RWPE2 (cell line): ENCODE measurements around the gene ATP6V0B.

Source experiments
- ATAC-seq: fragments of 200-7000 bp; cut with Tn5 transposase; 3 replicates; pipeline ENCODE4 v1.9.1; 2021; ENCODE audit warnings: low read depth
- DNase-seq: peaks from one replicate; pipeline ENCODE4 v3.0.0-alpha.2; 2020; ENCODE audit warnings: low spot score
- H3K27ac ChIP-seq: fragments of 450-650 bp; 2 replicates; pipeline ENCODE4 v1.5.1; 2017; ENCODE audit warnings: mild to moderate bottlenecking; ENCODE audit not compliant: poor library complexity, severe bottlenecking
- H3K27me3 ChIP-seq: fragments of 250-450 bp; sonication (Bioruptor Pico); 2 replicates; pipeline ENCODE4 v1.5.1; 2021; ENCODE audit warnings: mild to moderate bottlenecking, moderate library complexity; ENCODE audit not compliant: insufficient read depth, poor library complexity, severe bottlenecking
- H3K36me3 ChIP-seq: fragments of 250-450 bp; sonication (Bioruptor Pico); 2 replicates; pipeline ENCODE4 v1.5.1; 2020; ENCODE audit warnings: low read depth, mild to moderate bottlenecking, moderate library complexity
- H3K4me1 ChIP-seq: fragments of 250-450 bp; sonication (Bioruptor Pico); 2 replicates; pipeline ENCODE4 v1.5.1; 2021; ENCODE audit warnings: mild to moderate bottlenecking, moderate library complexity; ENCODE audit not compliant: insufficient read depth, poor library complexity, severe bottlenecking
- H3K4me3 ChIP-seq: fragments of 250-450 bp; sonication (Bioruptor Pico); 2 replicates; pipeline ENCODE4 v1.5.1; 2021; ENCODE audit warnings: mild to moderate bottlenecking, moderate library complexity; ENCODE audit not compliant: severe bottlenecking
- H3K9me3 ChIP-seq: fragments of 250-450 bp; sonication (Bioruptor Pico); 2 replicates; pipeline ENCODE4 v1.5.1; 2021; ENCODE audit warnings: mild to moderate bottlenecking, moderate library complexity; ENCODE audit not compliant: severe bottlenecking
- CTCF ChIP-seq: fragments of 450-650 bp; IDR thresholded peaks from one replicate; pipeline ENCODE4 v1.5.1; 2017; ENCODE audit warnings: mild to moderate bottlenecking, moderate library complexity; ENCODE audit not compliant: poor library complexity, severe bottlenecking

ATP6V0B gene

GRCh38 chr1:43946236-43947060 is 28.3 kb upstream of the ATP6V0B start, which contains the start of gene IPO13:
Gene IPO13, plus strand, starts transcription at chr1:43946950. Its CDS starts 651 bp downstream, at chr1:43947601.
- Histone ChIP-seq H3K27me3 (no peaks in the 10 kb centered on the region), H3K27ac (peak within 1 kb of the TSS; percentile 60), H3K4me3 (peak within 1 kb of the TSS; percentile 50), H3K4me1 (peaks cover 8% of the 10 kb centered on the region), H3K36me3 (0 out of 2 replicates have a peak, but pooled peaks cover 4% of the 10 kb centered on the region), H3K9me3 (no peaks in the 10 kb centered on the region)
- TF ChIP-seq CTCF: peak; percentile 80
- ATAC-seq: peak; percentile 89
- DNase-seq: peak; percentile 90

GRCh38 chr1:43947061-43947873 is 27.5 kb upstream of the ATP6V0B start:
- no peak for ATAC-seq
- DNase-seq: no peak
- Histone ChIP-seq H3K4me1 (peaks cover 8% of the 10 kb centered on the region), H3K9me3 (no peaks in the 10 kb centered on the region), H3K36me3 (0 out of 2 replicates have a peak, but pooled peaks cover 4% of the 10 kb centered on the region), H3K27me3 (no peaks in the 10 kb centered on the region), H3K27ac (peak overlapping the region; percentile 60), H3K4me3 (peak overlapping the region; percentile 50)
- no peak for TF ChIP-seq CTCF

GRCh38 chr1:43947874-43948437 is 26.8 kb upstream of the ATP6V0B start:
- Histone ChIP-seq H3K4me3 (peak overlapping the region; percentile 50), H3K36me3 (0 out of 2 replicates have a peak, but pooled peaks cover 4% of the 10 kb centered on the region), H3K27me3 (no peaks in the 10 kb centered on the region), H3K4me1 (peaks cover 8% of the 10 kb centered on the region), H3K9me3 (no peaks in the 10 kb centered on the region), H3K27ac (peak overlapping the region; percentile 60)
- ATAC-seq (no peak), DNase-seq (no peak)
- no peak for TF ChIP-seq CTCF

- ATAC-seq (no peak), DNase-seq (no peak)
- no peak for TF ChIP-seq CTCF
- H3K4me1 ChIP-seq: peaks cover 8% of the 10 kb centered on the region
- no peaks in the 10 kb centered on the region for H3K9me3 ChIP-seq
- no peak overlapping the region for H3K27ac ChIP-seq
- H3K27me3 ChIP-seq: no peaks in the 10 kb centered on the region
- H3K4me3 ChIP-seq: no peak overlapping the region
- 0 out of 2 replicates have a peak, but pooled peaks cover 4% of the 10 kb centered on the region for H3K36me3 ChIP-seq
Observed at GRCh38 chr1:43949678-43950077, 25.1 kb upstream of the ATP6V0B start.
